Stimulated activated CD8-positive, alpha-beta memory T cell treated with anti-CD3 and anti-CD28 coated beads, Interleukin-15, amount 100 ng/mL, for 4 hours (primary cell): Measurements from ENCODE around the gene SSH2.
A peak's percentile ranks its signal among the peaks of the same experiment; 100 is the strongest.

Experiments
- DNase-seq, 2 donors: peaks; one replicate each; pipeline ENCODE4 v3.0.0-alpha.2; 2020; ENCODE audit warnings: low read depth in 2 of 2

The SSH2 gene

DNA sequence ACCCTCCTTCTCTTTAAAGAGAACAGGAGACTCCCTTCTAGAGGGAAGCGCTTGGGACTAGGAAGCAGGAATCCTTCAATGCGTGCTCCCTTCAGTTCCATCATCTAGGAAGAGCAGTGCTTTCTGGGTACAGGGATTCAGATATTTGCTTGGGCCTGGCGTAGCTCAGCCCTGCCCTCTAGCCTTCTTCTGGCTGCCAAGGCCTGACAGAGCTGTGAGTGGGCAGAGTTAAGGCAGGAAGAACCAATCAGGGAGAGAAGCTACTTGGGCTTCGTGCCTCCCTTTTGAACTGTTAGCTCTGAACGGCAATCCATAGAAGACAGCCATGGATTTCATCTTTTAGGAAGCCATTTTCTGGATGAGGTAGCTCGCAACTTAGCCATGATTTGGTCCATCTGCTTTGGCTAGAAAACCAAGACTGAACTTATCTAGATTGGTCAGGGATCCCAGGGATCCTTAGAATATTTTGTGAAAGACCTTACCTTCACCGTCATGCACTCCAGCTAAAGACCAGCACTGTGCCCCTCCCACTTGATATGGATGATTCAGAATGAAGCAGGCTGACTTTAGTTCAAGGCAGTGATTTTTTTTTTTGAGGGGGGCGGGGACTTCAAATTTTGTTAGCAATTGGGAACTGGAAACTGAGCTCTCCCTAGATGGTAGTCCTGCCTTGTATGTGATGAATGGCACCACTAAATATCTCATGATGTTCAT is 304.8 kb downstream of the SSH2 start:
- no peak for DNase-seq

DNA sequence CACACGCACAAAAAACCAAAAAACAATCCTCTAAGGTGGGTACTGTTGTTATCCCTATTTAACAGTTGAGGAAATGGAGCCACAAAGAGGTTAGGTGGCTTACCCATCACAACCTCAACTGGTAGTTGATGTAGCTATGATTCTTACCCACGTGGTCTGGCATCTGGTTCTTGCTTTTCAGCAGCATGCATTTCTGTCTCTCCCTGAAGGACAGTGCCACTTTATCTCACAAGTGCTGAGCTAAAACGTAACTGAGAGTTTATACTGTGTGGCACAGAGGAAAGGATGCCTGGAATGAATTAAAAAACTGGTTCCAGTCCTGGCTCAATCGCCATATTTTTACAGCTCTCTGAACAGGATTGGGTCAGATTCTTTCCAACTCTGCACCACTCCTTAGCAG is 305.4 kb downstream of the SSH2 start:
- DNase-seq, result no peak

GRCh38 chr17:29623283-29623647 is 306.8 kb downstream of the SSH2 start:
- no peak for DNase-seq

- no peak for DNase-seq
Observed at GRCh38 chr17:29622337-29623282, 307.4 kb downstream of the SSH2 start, which contains the start of gene CORO6. Gene CORO6, minus strand, starts transcription at chr17:29622912. Its CDS starts 1,491 bp downstream, at chr17:29621421.

- DNase-seq, result no peak
Observed at GRCh38 chr17:29621751-29622194, 308.3 kb downstream of the SSH2 start.

- no peak for DNase-seq
Observed at GRCh38 chr17:29620779-29621500, 309.1 kb downstream of the SSH2 start.

DNA sequence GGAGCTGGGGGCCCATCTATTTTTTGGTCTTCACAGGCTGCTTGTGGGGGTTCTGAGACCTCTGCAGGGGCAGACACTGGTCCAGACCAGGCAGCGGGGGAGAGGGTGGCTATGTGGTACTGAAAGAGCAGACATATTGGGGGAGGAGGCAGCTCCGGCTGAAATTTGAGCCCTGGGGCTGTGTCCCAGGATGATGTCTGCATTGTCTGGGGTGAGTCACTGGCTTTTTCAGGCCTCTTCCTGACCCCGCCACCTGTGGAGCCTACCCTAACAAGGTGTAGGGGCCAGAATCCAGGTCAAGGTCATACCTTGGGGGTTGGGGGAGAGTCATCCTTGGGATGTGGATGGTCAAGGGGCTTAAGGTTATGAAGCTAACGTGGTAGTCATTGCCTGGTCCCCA is 309.8 kb downstream of the SSH2 start:
- no peak for DNase-seq

GRCh38 chr17:29619251-29619650 is 310.8 kb downstream of the SSH2 start:
- DNase-seq, result no peak

DNA sequence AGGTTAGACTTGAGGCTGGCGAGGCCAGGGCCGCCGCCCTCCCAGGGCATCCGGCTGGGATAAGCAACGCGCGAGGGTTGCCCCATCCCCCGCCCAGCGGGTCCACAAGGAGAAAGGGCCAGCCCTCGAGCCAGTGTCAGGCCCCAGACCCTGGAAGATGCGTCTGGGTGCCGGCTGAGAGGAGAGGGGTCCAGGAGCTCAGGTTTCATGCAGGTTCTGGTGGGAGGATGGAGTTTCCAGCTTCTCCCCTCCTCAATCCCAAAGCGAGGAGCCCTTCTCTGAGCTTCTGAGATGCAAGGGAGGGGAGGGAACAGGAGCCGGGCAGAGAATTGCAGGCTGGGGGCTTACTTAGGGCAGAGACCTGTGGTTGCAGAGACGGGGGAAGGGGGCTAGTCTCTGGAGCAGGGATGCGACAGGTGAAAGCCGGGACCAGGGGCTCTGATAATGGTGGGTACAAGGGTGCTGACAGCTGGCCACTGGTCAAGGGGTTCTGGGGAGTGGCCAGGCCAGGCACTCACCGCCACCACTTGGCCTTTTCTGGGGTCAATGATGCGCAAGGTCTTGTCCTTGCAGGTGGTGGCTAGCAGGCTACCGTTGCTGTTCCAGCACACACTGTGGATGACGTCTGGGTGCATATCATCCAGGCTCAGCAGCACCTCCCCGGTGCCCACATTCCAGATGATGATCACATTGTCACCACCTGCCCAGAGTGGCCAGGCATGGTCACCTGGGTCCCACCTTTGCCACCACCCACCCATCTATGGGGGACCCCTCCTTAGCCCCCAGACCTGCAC is 311.6 kb downstream of the SSH2 start:
- DNase-seq, result no peak

DNA sequence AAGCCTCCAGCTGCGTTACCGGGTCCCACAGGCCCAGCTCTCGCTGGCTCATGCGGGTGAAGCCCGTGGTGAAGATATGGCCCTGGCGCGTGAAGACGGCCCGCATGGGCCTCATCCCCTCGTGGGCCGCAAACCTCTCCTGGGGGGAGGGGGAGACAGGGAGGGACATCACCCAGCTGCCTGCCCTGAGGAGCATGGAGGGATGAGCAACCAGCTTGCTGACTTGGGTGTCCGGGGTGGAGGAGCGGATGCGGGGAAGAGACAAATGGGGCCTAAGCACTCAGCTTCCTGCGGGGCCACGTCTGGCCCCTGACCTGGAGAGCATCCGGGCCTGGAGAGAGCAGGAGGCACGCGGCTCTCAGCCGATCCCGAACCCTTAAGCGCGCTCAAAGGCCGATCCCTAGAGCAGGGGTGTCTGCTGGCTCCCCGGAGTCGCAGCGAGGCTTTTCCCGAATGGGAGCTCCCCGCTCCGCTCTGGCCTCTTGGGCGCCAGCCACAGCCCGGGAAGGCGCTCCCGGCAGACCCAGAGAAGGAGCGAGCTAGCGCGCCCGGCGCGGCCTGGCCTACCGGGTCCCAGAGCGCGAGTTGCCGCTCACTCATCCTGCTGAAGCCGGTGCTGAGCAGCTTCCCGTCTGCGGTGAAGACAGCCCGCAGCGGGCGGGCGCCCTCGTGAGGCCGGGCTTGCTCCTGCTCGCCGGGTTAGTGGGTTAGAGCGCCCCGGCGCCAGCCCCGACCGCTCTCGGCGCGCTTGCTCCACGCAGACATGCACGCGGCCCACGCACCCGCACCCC is 312.4 kb downstream of the SSH2 start:
- DNase-seq, result peak; percentile 75 to 82

GRCh38 chr17:29617125-29617480 is 312.9 kb downstream of the SSH2 start:
- peak; percentile 70 to 82 for DNase-seq

GRCh38 chr17:29616300-29617048 is 313.6 kb downstream of the SSH2 start:
- DNase-seq, result no peak

GRCh38 chr17:29615492-29616299 is 314.3 kb downstream of the SSH2 start:
- DNase-seq, result peak; percentile 66 to 71

GRCh38 chr17:29615048-29615385 is 315.0 kb downstream of the SSH2 start:
- peak in 1 of 2 donors; percentile 46 for DNase-seq

DNA sequence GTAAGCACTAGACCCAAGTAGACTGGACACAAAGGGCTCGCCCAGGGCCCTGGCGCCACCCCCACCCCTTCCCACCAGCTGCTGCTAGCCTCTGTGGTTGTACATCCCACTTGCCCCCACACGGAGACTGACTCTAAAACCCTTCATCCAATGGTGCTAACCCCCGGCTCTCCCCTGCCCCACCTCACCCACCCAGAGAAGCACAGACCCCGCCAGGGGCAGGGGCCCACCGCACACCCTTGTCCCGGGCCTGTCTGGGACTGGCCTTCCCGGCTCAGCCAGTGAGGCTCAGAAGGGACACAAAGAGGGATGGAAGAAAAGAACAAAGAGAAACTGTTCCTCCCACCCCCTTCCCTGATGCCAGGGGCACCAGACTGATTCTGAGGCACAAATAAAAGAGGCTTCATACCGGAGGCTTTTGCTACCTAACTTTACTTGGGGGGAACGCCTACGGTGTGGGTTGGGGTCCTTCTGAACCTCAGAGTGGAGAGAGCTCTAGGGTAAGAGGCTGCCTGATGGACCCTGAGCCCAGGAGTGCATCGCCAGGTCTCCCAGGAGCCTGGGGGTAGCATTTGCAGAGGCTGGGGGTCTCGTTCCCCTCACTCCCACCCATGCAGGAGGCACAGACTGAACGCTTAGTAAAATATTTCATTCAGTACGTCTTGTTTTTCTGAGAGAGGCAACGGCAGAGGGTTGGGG is 315.5 kb downstream of the SSH2 start:
- no peak for DNase-seq

DNA sequence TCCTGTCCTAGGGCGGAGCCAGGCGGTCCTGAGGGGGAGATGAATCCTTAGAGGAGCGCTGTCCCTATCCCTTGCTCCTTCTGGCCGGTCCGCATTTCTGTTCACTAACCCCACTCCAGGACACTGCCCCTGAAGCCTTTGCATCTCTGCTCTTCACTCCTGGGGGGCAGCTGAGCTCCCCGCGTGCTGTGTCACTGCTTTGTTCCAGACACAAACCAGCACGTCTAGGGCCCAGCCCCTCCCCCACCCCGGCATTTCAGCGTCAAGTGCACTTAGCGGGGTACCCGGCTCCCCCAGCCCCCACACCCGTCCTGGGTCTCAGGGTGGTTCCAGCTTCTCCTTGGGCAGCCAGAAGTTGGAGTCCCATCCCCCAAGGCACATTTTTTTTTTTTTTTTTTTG is 316.2 kb downstream of the SSH2 start:
- no peak for DNase-seq

GRCh38 chr17:29613352-29613837 is 316.6 kb downstream of the SSH2 start:
- DNase-seq, result peak; percentile 73 to 81
